ENCODE results near the gene RTN4R. TPM values are rescaled to one million over a fixed set of nuclear protein-coding genes. Genes with fewer than 3 reads are reported as not detected.

The RTN4R gene
- total RNA-seq, 2 experiments from 2014 or later, result 2.8 to 3.7 TPM

DNA sequence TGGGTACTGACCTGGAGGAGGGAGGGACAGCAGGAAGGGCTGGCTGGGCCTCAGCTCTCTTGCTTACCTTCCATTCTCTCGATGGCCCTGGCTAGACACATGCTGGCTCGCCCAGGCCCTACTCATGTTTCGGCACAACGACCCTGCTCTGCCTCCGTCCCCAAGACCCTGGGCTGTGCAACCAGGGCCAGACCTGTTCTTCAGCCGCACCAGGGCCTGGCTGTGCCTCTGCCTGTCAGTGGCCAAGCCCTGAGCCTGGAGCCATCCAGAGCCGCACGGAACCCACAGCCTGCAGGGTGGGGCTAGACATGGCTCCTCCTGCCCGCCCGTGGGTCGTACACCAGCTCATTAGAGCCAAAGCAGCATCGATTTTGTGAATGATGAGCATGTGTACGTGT, 47.5 kb downstream of the RTN4R start:
- Mint-ChIP-seq H3K9me3 (peaks cover 8% of the 10 kb centered on the region), H3K4me1 (ENCODE audit: low read depth) (no peaks in the 10 kb centered on the region), H3K27ac (no peak overlapping the region), H3K27me3 (peaks cover 4% of the 10 kb centered on the region), H3K36me3 (ENCODE audit: low read depth) (no peaks in the 10 kb centered on the region), H3K4me3 (no peak overlapping the region)
- no peak for DNase-seq
- ChIA-PET CTCF (no interaction called here), POLR2A (interaction anchor here (0.6 kb wide), 1 partner anchor 362 kb away, joined by 4 read pairs; no protein-coding TSS in a partner anchor)
- no peak for ATAC-seq
- TF ChIP-seq, protein P1, sequence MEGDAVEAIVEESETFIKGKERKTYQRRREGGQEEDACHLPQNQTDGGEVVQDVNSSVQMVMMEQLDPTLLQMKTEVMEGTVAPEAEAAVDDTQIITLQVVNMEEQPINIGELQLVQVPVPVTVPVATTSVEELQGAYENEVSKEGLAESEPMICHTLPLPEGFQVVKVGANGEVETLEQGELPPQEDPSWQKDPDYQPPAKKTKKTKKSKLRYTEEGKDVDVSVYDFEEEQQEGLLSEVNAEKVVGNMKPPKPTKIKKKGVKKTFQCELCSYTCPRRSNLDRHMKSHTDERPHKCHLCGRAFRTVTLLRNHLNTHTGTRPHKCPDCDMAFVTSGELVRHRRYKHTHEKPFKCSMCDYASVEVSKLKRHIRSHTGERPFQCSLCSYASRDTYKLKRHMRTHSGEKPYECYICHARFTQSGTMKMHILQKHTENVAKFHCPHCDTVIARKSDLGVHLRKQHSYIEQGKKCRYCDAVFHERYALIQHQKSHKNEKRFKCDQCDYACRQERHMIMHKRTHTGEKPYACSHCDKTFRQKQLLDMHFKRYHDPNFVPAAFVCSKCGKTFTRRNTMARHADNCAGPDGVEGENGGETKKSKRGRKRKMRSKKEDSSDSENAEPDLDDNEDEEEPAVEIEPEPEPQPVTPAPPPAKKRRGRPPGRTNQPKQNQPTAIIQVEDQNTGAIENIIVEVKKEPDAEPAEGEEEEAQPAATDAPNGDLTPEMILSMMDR (IDR thresholded peaks at IDR 0.05), result no peak
- intact Hi-C loops (cut with micrococcal nuclease), result no loop called here

DNA sequence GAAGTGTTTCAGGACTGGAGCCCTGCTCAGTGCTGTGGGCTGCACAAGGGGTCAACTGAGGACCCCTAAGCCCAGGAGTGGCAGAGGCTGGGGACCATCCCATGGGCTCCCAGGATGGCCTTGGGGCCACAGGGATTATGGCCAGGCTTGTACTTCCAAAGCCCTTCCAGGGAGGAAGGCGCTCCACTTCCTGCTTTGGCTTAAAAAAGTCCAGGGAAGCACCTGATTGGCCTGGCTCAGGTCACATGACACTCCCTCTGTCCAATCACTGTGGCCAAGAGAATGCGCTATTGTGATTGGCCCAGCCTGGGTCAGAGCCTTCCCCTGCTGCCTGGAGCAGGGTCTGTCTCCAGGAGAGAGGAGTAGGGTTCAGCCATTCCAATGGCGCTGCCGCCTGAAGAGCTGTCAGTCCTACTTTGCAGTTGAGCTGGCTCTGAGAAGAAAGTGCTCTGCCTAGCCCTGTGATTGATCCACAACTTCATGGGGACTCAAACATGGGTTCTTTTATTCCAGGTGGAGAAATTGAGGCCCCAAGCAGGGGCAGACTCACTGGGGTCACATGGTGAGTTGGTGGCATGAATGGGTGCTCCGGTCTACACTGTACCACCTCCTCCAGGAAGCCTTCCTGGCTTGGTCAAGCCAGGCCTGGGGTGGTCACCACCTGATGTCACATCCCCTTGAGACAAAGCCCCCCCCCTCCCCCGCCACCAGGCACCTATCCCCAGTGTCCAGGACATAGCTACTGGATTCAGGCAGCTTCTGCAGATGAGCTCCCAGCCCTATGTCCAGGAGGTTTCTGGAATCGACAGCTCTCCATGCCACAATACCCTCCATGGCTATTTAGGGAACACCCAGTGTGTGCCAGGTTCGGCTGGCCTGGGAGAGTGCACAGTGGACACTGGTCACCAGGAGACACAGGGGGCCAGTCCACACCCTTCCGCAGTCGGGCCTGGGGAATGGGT, 48.2 kb downstream of the RTN4R start:
- ChIA-PET POLR2A (no interaction called here), CTCF (no interaction called here)
- peaks cover 4% of the 10 kb centered on the region for H3K27me3 Mint-ChIP-seq

DNA sequence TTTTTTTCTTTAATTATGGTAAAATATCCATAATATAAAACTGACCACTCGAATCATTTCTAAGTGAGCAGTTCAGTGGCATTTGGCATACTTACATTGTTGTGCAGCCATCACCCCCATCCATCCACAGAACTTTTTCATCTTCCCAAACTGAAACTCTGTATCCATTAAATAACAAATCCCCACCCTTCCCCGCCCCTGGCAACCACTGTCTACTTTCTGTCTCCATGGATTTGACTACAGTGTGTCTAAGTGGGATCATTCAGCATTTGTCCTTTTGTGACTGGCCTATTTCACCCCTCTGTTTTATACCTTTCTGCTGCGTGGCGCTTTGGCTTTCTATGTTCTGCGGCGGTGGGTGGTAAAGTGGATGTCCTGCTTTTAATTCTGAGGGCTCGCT, 49.1 kb downstream of the RTN4R start:
- intact Hi-C loops (cut with micrococcal nuclease), result no loop called here
- POLR2A ChIA-PET, result no interaction called here
- ATAC-seq (no peak), DNase-seq (no peak)
- peaks cover 4% of the 10 kb centered on the region for H3K27me3 Mint-ChIP-seq
- H3K9me3 Mint-ChIP-seq, result no peaks in the 10 kb centered on the region
- CTCF ChIA-PET, result no interaction called here
- H3K27ac Mint-ChIP-seq, result no peak overlapping the region
- no peaks in the 10 kb centered on the region for H3K36me3 Mint-ChIP-seq (ENCODE audit: low read depth)
- no peak overlapping the region for H3K4me3 Mint-ChIP-seq
- TF ChIP-seq, protein P1 (IDR thresholded peaks at IDR 0.05), result no peak
- H3K4me1 Mint-ChIP-seq (ENCODE audit: low read depth), result no peaks in the 10 kb centered on the region

More for the DNA sequence above, 48.2 kb downstream of the RTN4R start:
- H3K4me3 Mint-ChIP-seq, result no peak overlapping the region
- H3K27ac Mint-ChIP-seq, result no peak overlapping the region
- ATAC-seq (peak; percentile 34), DNase-seq (no peak)
- H3K36me3 Mint-ChIP-seq (ENCODE audit: low read depth), result no peaks in the 10 kb centered on the region
- TF ChIP-seq, protein P1 (IDR thresholded peaks at IDR 0.05), result no peak
- no peaks in the 10 kb centered on the region for H3K4me1 Mint-ChIP-seq (ENCODE audit: low read depth)
- H3K9me3 Mint-ChIP-seq, result peaks cover 2% of the 10 kb centered on the region
- intact Hi-C loops (cut with micrococcal nuclease), result no loop called here

DNA sequence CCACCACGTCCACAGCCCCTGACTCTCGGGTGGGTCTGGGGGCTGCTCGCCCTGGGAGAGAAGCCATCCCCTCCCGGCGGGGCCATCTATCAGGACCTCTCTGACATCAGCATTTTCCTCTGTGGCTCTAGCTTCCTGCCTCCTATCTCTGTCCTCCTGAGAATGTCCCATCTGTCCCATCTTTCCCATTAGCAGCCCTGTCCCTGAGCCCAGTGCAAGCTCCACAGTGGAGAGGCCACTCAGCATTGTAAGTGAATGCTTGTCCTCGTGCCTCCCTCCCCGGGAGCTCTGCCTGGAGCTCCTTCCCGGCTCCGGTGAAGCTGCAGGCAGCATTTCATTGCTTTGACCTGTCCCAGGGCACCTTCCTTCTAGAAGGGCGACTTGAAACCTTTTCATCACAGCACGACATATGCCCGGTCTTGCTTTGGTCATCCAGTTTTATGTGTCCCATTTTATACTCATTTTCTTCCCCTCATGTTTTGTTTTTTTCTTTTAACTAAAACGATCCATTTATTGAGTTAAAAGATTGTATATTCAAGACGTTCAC, 49.7 kb downstream of the RTN4R start:
- DNase-seq (no peak), ATAC-seq (no peak)
- CTCF ChIA-PET, result no interaction called here
- H3K27ac Mint-ChIP-seq, result no peak overlapping the region
- TF ChIP-seq, protein P1 (IDR thresholded peaks at IDR 0.05), result no peak
- H3K4me3 Mint-ChIP-seq, result no peak overlapping the region
- H3K4me1 Mint-ChIP-seq (ENCODE audit: low read depth), result no peaks in the 10 kb centered on the region
- no peaks in the 10 kb centered on the region for H3K36me3 Mint-ChIP-seq (ENCODE audit: low read depth)
- peaks cover 4% of the 10 kb centered on the region for H3K27me3 Mint-ChIP-seq
- intact Hi-C loops (cut with micrococcal nuclease), result no loop called here
- POLR2A ChIA-PET, result no interaction called here
- no peaks in the 10 kb centered on the region for H3K9me3 Mint-ChIP-seq

DNA sequence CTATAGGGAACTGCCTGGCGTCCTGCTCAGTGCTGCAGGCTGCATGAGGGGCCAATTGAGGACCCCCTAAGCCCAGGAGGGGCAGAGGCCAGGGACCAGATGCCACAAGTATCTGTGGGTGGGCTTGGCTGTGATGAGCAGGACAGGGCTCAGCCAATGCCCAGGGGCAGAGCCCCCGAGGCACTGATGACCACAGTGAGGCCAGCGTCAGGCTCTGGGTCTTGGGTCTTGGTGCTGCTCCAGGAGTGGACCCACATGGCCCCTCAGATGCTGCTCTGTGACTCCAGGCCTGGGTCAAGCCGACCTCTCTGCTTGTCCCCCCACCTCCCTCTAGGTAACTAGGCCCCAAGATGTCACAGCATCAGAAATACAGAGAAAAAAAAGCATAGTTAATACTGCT, 50.6 kb downstream of the RTN4R start:
- ChIA-PET CTCF (no interaction called here), POLR2A (no interaction called here)
- H3K36me3 Mint-ChIP-seq (ENCODE audit: low read depth), result no peaks in the 10 kb centered on the region
- no peaks in the 10 kb centered on the region for H3K9me3 Mint-ChIP-seq
- no peak for DNase-seq
- H3K27me3 Mint-ChIP-seq, result peaks cover 4% of the 10 kb centered on the region
- no peak overlapping the region for H3K27ac Mint-ChIP-seq
- TF ChIP-seq, protein P1 (IDR thresholded peaks at IDR 0.05), result no peak
- no peak overlapping the region for H3K4me3 Mint-ChIP-seq
- intact Hi-C loops (cut with micrococcal nuclease), result no loop called here
- H3K4me1 Mint-ChIP-seq (ENCODE audit: low read depth), result peaks cover 3% of the 10 kb centered on the region
- ATAC-seq, result no peak
